HUES48 (cell line): ENCODE measurements around the gene GDAP1L1.

Experiments used
- H3K27ac ChIP-seq: one replicate; pipeline ENCODE4 v1.7.0; 2013; ENCODE audit warnings: low read depth, low read length, inconsistent platforms
- H3K27me3 ChIP-seq: 2 replicates; pipeline ENCODE4 v1.6.1; 2013; ENCODE audit warnings: mild to moderate bottlenecking, low read length; ENCODE audit not compliant: control insufficient read depth, insufficient read depth
- H3K36me3 ChIP-seq: 2 replicates; pipeline ENCODE4 v1.6.1; 2013; ENCODE audit warnings: low read length; ENCODE audit not compliant: control insufficient read depth, insufficient read depth
- H3K4me1 ChIP-seq: 2 replicates; pipeline ENCODE4 v1.6.1; 2013; ENCODE audit warnings: mild to moderate bottlenecking, low read length; ENCODE audit not compliant: control insufficient read depth, insufficient read depth
- H3K4me3 ChIP-seq: 2 replicates; pipeline ENCODE4 v1.5.1; 2013; ENCODE audit warnings: mild to moderate bottlenecking, low read depth, low read length
- H3K9ac ChIP-seq: 2 replicates; pipeline ENCODE4 v1.6.1; 2013; ENCODE audit warnings: mild to moderate bottlenecking, low read depth, low read length, moderate library complexity
- H3K9me3 ChIP-seq: 2 replicates; pipeline ENCODE4 v1.6.1; 2013; ENCODE audit warnings: low read length; ENCODE audit not compliant: control insufficient read depth, insufficient read depth

The GDAP1L1 gene

DNA sequence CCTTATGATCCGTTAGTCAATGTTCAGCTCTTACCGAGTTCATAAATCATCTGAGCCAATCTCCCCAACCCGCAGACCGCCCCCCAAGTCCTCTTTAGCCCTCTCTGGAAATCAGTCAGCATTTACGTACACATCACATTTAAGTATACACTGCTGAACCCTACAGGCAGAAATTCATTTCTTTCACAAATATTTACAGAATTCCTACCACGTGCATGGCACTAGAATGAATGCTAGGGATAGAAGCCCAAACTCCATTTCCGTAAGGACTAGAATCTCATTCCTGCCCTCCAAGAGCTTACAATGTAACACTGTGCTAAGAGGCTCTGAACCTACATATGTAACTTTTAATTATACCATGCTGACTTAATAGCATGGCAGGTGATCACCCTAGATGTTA lies 38.3 kb upstream of the GDAP1L1 start:
- peaks cover 33% of the 10 kb centered on the region for H3K36me3 ChIP-seq
- peak overlapping the region; percentile 99 for H3K27ac ChIP-seq
- H3K27me3 ChIP-seq = no peaks in the 10 kb centered on the region
- H3K9ac ChIP-seq = no peak overlapping the region
- peak overlapping the region; percentile 94 for H3K4me3 ChIP-seq
- H3K4me1 ChIP-seq = peaks cover 24% of the 10 kb centered on the region
- H3K9me3 ChIP-seq = no peaks in the 10 kb centered on the region

DNA sequence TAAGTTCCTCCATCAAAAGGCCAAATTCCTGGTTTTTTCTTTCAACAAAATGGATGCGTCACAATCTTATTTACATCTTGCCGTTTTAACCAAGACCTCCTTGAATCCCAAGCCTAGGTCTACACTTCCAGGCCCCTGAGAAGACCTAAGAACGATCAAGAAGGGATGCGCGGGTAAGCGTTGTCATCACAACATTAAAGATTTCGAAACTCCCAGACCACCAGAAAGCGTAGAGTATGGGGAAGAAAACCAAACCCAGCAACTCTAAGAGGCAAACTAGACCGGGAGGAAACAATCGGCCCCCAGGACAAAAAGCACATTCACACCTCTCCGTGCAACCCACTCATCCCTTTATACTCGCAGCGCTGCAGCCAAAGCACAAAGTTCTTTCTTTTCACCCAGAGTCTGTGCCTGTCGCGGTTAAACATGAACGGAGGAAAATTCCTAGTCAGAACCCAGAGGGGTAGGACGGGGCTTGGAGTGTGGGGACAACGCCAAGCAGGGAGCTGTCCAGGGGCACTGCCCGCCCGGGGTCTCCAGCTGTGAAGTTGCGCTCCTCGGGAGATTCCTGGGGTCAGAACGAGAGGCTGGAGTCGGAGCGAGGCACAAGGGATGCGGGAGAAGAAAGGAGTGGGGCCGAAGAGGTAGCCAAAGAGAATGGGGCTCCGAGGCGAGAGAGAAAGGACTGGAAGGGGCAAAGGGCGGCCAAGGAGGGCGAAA lies 37.3 kb upstream of the GDAP1L1 start:
- H3K27ac ChIP-seq = peak overlapping the region; percentile 99
- H3K4me3 ChIP-seq = peak overlapping the region; percentile 94
- H3K9ac ChIP-seq = peak overlapping the region; percentile 94
- H3K4me1 ChIP-seq = peaks cover 29% of the 10 kb centered on the region
- H3K27me3 ChIP-seq = no peaks in the 10 kb centered on the region
- H3K9me3 ChIP-seq = no peaks in the 10 kb centered on the region
- peaks cover 22% of the 10 kb centered on the region for H3K36me3 ChIP-seq

DNA sequence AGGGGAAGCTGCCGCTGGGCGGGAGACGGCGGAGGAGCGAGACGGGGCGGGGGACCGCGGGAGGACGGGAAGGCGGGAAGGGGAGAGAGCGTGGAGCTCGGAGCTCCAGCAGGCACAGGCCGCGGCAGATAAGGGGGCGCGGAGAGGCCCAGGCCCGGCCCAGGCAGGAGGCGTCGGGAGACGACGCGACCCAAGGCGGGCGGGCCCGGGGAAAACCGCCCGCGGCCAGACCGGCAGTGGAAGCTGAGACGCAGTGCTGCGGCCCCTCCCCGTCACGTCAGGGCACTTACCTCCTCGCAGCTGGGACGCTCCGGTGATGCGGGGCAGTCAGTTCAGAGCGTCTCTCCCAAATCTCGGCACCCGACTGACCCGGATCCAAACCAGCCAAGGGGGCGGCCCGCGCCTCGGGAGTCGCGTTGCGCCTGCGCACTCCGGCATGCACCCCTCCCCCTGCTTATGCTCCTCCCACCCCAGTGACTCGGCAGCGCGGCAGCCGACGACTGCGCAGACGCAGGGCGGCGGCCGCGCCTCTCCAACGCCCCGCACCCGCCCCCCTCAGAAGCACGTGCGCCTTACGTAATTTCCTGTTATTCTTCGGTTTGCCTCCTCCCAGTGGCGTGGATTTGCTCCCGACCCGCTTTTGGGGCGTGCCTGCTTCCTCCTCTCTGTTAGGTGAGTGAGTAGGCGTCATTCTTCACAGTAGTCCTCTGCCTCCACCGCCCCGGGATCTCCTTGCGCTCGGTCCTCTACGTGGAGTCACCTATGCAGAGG lies 36.5 kb upstream of the GDAP1L1 start, which contains the start of gene OSER1:
Gene OSER1 (minus strand): TSS at position 366 of the 771 bp plus-strand sequence. CDS start 3,814 bp downstream, outside the sequence.
- peak within 1 kb of the TSS; percentile 94 for H3K9ac ChIP-seq
- H3K36me3 ChIP-seq = peaks cover 15% of the 10 kb centered on the region
- no peaks in the 10 kb centered on the region for H3K27me3 ChIP-seq
- peak within 1 kb of the TSS; percentile 94 for H3K4me3 ChIP-seq
- H3K27ac ChIP-seq = peak within 1 kb of the TSS; percentile 99
- no peaks in the 10 kb centered on the region for H3K9me3 ChIP-seq
- H3K4me1 ChIP-seq = peaks cover 29% of the 10 kb centered on the region

DNA sequence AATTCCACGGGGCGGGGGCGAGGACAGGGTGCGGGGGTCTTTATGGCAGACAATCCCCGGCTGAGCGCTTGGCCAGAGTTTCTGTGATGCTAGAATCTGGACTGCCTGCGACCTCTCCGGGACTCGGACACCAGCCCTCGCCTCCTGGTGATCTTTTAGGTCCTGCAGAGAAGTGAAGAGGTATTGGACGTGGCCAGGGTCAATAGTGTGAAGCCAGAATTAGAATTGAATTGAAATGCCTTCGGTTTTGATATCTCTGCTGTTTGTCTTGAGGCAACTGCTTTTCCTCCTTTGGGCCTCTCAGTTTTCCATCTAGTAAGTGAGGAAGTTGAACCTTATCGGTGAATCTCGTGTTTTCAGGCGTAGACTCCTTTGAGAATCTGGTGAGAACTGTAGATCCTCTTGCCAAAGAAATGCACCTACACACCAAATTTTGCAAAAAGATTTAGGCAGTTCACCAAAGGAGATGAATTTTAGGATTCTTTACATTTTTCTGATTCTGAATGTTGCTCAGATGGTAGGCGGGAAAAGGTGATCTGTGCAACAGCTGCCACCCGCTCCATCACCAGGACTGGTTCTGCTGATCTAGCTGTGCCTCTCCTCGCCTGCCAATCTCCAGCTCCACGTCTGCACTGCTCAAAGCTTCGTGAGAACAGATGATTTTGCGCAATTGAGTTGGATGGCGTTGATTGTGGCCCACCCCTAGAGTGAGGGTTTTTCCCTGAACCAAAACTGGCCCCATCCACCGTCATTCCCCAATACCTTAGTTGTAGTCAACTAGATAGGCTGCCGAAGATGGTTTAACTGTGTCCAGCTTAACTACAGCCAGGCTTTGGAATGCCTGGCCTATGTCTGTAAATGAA lies 35.7 kb upstream of the GDAP1L1 start:
- no peaks in the 10 kb centered on the region for H3K27me3 ChIP-seq
- H3K4me1 ChIP-seq = peaks cover 29% of the 10 kb centered on the region
- peak overlapping the region; percentile 99 for H3K27ac ChIP-seq
- peaks cover 9% of the 10 kb centered on the region for H3K36me3 ChIP-seq
- peak overlapping the region; percentile 78 for H3K4me3 ChIP-seq
- peak overlapping the region; percentile 85 for H3K9ac ChIP-seq
- no peaks in the 10 kb centered on the region for H3K9me3 ChIP-seq

DNA sequence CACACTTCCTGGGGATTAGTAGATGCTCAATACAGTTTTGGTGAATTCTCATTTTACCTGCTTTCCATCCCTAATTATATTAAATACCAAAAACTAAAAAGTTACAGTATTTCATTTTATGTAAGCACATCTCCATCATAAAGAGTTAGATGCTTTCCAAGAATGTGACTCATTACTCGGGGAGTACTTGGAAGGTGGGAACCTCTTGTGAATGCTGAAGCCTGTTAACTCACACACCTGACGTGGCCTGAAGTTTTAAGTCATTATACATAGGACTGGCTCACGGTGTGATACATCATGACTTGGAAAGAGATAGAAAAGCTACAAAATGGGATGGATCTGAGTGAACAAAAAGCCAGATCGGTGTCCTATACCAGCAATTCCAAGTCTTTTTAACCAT lies 34.3 kb upstream of the GDAP1L1 start:
- no peaks in the 10 kb centered on the region for H3K36me3 ChIP-seq
- no peaks in the 10 kb centered on the region for H3K9me3 ChIP-seq
- no peak overlapping the region for H3K4me3 ChIP-seq
- no peaks in the 10 kb centered on the region for H3K27me3 ChIP-seq
- H3K4me1 ChIP-seq = peaks cover 29% of the 10 kb centered on the region
- H3K9ac ChIP-seq = no peak overlapping the region
- H3K27ac ChIP-seq = no peak overlapping the region

DNA sequence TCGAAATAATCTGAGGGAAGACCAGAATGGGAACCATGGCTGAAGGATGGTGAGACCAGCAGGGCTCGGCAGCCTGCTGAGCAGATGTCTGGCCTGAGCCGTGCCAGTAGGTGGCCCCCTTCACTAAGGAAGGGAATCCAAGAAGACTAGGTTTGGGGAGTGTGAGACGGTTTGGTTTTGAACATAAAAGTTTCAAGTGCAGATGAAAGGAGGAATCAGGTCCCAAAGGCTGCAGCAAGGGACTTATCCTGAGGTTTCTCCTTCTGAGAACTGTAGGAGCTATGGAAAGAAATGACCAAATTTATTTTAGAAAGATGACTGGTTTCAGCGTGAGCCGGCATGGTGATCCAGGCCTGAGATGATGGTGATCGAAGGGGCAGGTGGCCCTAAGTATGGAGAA lies 32.0 kb upstream of the GDAP1L1 start:
- no peaks in the 10 kb centered on the region for H3K9me3 ChIP-seq
- H3K27ac ChIP-seq = no peak overlapping the region
- peaks cover 15% of the 10 kb centered on the region for H3K4me1 ChIP-seq
- no peaks in the 10 kb centered on the region for H3K27me3 ChIP-seq
- H3K9ac ChIP-seq = no peak overlapping the region
- no peak overlapping the region for H3K4me3 ChIP-seq
- H3K36me3 ChIP-seq = no peaks in the 10 kb centered on the region

DNA sequence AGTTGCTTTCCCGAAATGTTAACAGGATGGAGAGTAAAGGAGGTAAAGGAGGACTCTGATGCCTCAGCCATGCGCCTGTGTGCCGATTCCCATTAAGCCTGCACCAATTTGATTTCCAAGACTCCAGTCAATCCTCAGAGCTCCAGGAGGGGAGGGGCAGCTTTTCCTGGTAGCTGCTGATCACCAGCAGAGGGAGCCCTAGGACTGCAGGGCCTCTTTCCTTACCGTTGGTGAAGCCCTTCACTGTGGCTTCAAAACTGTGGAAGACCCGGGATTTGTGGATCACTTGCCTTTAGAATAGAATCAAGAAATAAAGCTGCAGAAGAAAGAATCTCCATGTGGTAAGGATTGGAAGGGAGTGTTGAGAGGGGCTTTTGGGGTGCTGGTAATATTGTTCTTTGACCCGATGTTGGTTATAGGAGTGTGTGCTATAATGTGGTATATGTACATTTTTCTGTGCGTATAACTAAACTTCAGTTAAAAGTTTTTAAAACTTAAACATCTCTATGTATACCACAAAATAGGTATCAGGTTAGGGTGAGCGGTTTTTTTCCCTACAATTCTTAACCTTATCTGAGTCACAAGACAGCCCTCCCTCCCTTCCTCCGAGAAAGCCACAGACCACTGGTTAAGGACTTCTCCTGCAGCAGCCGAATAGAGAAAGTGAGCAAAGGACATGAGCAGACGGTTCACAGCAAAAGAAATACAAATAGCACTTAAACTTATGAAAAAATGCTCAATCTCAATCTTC lies 29.6 kb upstream of the GDAP1L1 start:
- no peaks in the 10 kb centered on the region for H3K36me3 ChIP-seq
- no peak overlapping the region for H3K4me3 ChIP-seq

DNA sequence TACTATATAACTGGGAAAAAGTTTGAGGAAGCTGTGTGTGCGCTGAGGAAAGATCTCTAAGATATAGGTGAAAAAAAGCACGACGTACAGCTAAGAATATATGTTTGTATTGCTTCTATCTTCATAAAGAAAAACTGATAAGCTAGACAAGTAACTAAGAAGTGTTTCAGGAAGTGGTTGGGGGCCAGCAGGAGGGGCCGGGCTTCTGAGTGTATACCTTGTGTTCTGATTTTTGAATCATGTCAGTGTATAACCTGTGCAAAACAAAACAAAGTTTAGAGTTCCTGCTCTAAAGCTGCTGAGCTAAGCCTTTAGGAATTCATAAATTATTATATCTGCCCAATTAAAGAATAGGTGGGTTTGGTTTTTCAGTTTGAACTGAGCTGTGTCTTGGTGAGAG lies 28.7 kb upstream of the GDAP1L1 start:
- no peak overlapping the region for H3K27ac ChIP-seq
- H3K4me3 ChIP-seq = no peak overlapping the region
- no peaks in the 10 kb centered on the region for H3K9me3 ChIP-seq
- 0 out of 2 replicates have a peak, but pooled peaks cover 10% of the 10 kb centered on the region for H3K4me1 ChIP-seq
- no peaks in the 10 kb centered on the region for H3K36me3 ChIP-seq
- no peaks in the 10 kb centered on the region for H3K27me3 ChIP-seq
- H3K9ac ChIP-seq = no peak overlapping the region

More for the DNA sequence above, 29.6 kb upstream of the GDAP1L1 start:
- H3K9ac ChIP-seq = no peak overlapping the region
- no peaks in the 10 kb centered on the region for H3K27me3 ChIP-seq
- no peak overlapping the region for H3K27ac ChIP-seq
- no peaks in the 10 kb centered on the region for H3K9me3 ChIP-seq
- H3K4me1 ChIP-seq = 0 out of 2 replicates have a peak, but pooled peaks cover 7% of the 10 kb centered on the region

DNA sequence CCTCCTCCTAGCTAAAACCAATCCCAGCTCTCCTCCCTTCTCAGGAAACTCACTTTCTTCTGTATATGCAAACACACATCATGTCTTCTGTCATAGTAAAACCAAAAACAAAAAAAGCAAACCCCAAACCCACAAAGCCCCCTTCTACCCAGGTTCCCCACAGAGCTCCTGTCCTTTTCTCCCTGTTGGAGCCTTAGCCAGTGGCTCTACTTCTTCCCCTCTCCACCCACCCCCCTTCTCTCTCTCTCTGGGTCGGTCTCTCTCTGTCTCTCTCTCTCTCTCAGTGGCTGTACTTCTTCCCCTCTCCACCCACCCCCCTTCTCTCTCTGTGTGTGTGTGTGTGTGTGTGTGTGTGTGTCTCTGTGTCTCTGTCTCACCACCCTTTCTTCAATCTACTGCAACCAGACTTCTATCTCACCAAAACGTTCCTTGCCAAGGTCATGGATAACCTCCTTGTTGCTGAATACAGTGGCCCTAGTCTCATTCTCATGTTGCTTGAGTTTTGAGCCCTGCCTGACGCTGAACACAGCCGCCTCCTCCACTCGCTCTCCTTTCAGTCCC lies 27.9 kb upstream of the GDAP1L1 start:
- Histone ChIP-seq H3K4me3 (no peak overlapping the region), H3K27me3 (no peaks in the 10 kb centered on the region), H3K9me3 (no peaks in the 10 kb centered on the region), H3K27ac (peak overlapping the region; percentile 15), H3K4me1 (0 out of 2 replicates have a peak, but pooled peaks cover 5% of the 10 kb centered on the region), H3K9ac (no peak overlapping the region), H3K36me3 (no peaks in the 10 kb centered on the region)

DNA sequence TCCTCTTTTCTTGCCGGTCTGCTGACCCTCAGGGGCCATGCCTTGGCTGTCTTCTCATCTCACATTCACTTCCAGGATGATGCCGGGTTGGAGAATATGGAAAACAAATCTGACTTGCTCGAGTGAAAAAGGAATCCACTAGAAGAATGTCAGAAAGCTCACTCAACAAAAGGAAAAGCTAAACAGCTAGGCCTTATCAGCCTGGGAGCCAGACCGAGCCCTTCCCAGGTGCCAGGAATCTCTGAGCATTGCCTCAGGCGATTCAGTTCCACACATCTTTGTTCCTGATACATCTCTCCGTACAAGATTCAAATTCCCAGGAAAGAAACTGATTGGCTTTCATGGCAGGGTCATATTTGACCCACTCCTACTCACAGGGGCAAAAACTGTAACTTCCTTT lies 27.3 kb upstream of the GDAP1L1 start:
- Histone ChIP-seq H3K27ac (peak overlapping the region; percentile 15), H3K9me3 (no peaks in the 10 kb centered on the region), H3K4me1 (0 out of 2 replicates have a peak, but pooled peaks cover 5% of the 10 kb centered on the region), H3K4me3 (no peak overlapping the region), H3K27me3 (no peaks in the 10 kb centered on the region), H3K9ac (no peak overlapping the region), H3K36me3 (no peaks in the 10 kb centered on the region)
